PC-9 (cell line): ENCODE data around the gene ABCC6. TPM values are rescaled to one million over a fixed set of nuclear protein-coding genes. Genes with fewer than 3 reads are reported as not detected.
"Not testable (repeated sequence)": the region's sequence is repeated elsewhere in the genome, so short reads cannot be mapped to it uniquely, and the experiment has no call there.

Source experiments
- BruUV-seq: library from RNA; stranded (reverse); fragments of 400-500 nt; replicated peaks from 2 replicates; lab custom pipeline; 2021; lab: Mats Ljungman, UMichigan
- CTCF ChIA-PET: fragments of 300-600 bp; sonication (Branson Sonifier 250); formaldehyde crosslinking; loops from one replicate; lab custom pipeline; 2022; ENCODE audit warnings: antibody characterized with exemption; lab: Charles Lee
- POLR2A ChIA-PET: fragments of 300-600 bp; sonication (Branson Sonifier 250); formaldehyde crosslinking; loops from one replicate; lab custom pipeline; 2022; ENCODE audit warnings: antibody characterized with exemption; ENCODE audit not compliant: unreplicated experiment; lab: Charles Lee
- DNase-seq, 2 experiments: peaks; one replicate each; pipeline versions ENCODE4 v3.0.0 to v3.0.0-alpha.2; 2015 to 2022; ENCODE audit warnings: mixed read lengths in 1 of 2
- H2AFZ ChIP-seq: fragments of 200-600 bp; sonication (generic); 2 replicates; pipeline ENCODE4 v1.8.1; 2017; ENCODE audit warnings: antibody characterized with exemption
- H3F3A ChIP-seq: fragments of 200-600 bp; sonication (generic); 2 replicates; pipeline ENCODE4 v1.8.1; 2017; ENCODE audit warnings: antibody characterized with exemption, mild to moderate bottlenecking, low read depth; ENCODE audit not compliant: insufficient read depth
- H3K27ac ChIP-seq: fragments of 200-600 bp; sonication (generic); 2 replicates; pipeline ENCODE4 v1.6.1; 2016; ENCODE audit warnings: mixed run types
- H3K27me3 ChIP-seq: fragments of 200-600 bp; sonication (generic); 2 replicates; pipeline ENCODE4 v1.6.1; 2016; ENCODE audit warnings: low read depth, mixed run types; ENCODE audit not compliant: insufficient read depth
- H3K36me3 ChIP-seq: fragments of 200-600 bp; sonication (generic); 2 replicates; pipeline ENCODE4 v1.6.1; 2016; ENCODE audit warnings: low read depth, mixed run types
- H3K4me1 ChIP-seq: fragments of 200-600 bp; sonication (generic); replicated peaks from 2 replicates; pipeline ENCODE4 v1.6.1; 2016; ENCODE audit warnings: mixed run types; ENCODE audit not compliant: insufficient read depth
- H3K4me2 ChIP-seq: fragments of 200-600 bp; sonication (generic); 2 replicates; pipeline ENCODE4 v1.6.1; 2017; ENCODE audit warnings: mixed run types
- H3K4me3 ChIP-seq: fragments of 200-600 bp; sonication (generic); 2 replicates; pipeline ENCODE4 v1.6.1; 2016; ENCODE audit warnings: mixed run types
- H3K79me2 ChIP-seq: fragments of 200-600 bp; sonication (generic); 2 replicates; pipeline ENCODE4 v1.6.1; 2017; ENCODE audit warnings: low read depth, mixed run types
- H3K9me2 ChIP-seq: fragments of 200-600 bp; sonication (generic); 2 replicates; pipeline ENCODE4 v1.8.1; 2017; ENCODE audit warnings: mild to moderate bottlenecking; ENCODE audit not compliant: insufficient read depth
- H3K9me3 ChIP-seq: fragments of 200-600 bp; sonication (generic); 2 replicates; pipeline ENCODE4 v1.8.1; 2016; ENCODE audit warnings: low read depth; ENCODE audit not compliant: insufficient read depth
- H4K20me1 ChIP-seq: fragments of 200-600 bp; sonication (generic); 2 replicates; pipeline ENCODE4 v1.8.1; 2017; ENCODE audit not compliant: insufficient read depth
- CTCF ChIP-seq: fragments of 200-600 bp; sonication (generic); conservative IDR thresholded peaks from 2 replicates; pipeline ENCODE4 v1.6.1; 2017; ENCODE audit warnings: mixed run types, antibody characterized with exemption, mild to moderate bottlenecking, moderate library complexity
- EZH2 ChIP-seq: fragments of 200-600 bp; sonication (generic); IDR thresholded peaks from 2 replicates; pipeline ENCODE4 v1.8.0; 2017; ENCODE audit warnings: antibody characterized with exemption, low read depth
- intact Hi-C: fragments of 100-400 bp; cut with micrococcal nuclease; formaldehyde crosslinking; loops from one replicate; pipeline ENCODE4 v1.10.0; 2022; ENCODE audit not compliant: unreplicated experiment
- total RNA-seq: library from RNA; stranded (reverse); gene quantifications from 2 replicates; pipeline ENCODE4 v1.2.3, GENCODE V29; 2021

The ABCC6 gene
- total RNA-seq, 1 experiment from 2014 or later = 2.8 TPM

- Histone ChIP-seq H4K20me1 (peaks cover 23% of the 10 kb centered on the region), H2AFZ (no peak overlapping the region), H3K36me3 (peaks cover 11% of the 10 kb centered on the region), H3F3A (peaks cover 9% of the 10 kb centered on the region; the same call in 1 of the 2 replicates), H3K27me3 (no peaks in the 10 kb centered on the region), H3K4me3 (no peak overlapping the region), H3K9me3 (no peaks in the 10 kb centered on the region), H3K79me2 (no peaks in the 10 kb centered on the region), H3K4me2 (no peak overlapping the region), H3K27ac (no peak overlapping the region), H3K9me2 (no peaks in the 10 kb centered on the region), H3K4me1 (no peaks in the 10 kb centered on the region)
- ChIA-PET POLR2A (no interaction called here), CTCF (no interaction called here)
- no TSS peak for BruUV-seq
- DNase-seq = no peak
- intact Hi-C loops = no loop called here
- TF ChIP-seq CTCF (no peak), EZH2 (no peak)
Observed at GRCh38 chr16:16107839-16108238, 115.5 kb downstream of the ABCC6 start.

- no peak for DNase-seq
- POLR2A ChIA-PET = no interaction called here
- Histone ChIP-seq H3K79me2 (no peaks in the 10 kb centered on the region), H3K36me3 (peaks cover 14% of the 10 kb centered on the region), H3K27me3 (no peaks in the 10 kb centered on the region), H3K27ac (no peak overlapping the region), H3K4me3 (no peak overlapping the region), H3K9me3 (no peaks in the 10 kb centered on the region), H2AFZ (no peak overlapping the region), H3K4me2 (no peak overlapping the region), H3F3A (peaks cover 7% of the 10 kb centered on the region; the same call in 1 of the 2 replicates), H3K9me2 (no peaks in the 10 kb centered on the region), H3K4me1 (no peaks in the 10 kb centered on the region), H4K20me1 (0 out of 2 replicates have a peak, but pooled peaks cover 15% of the 10 kb centered on the region)
- TF ChIP-seq CTCF = no peak
- TF ChIP-seq EZH2 = no peak
- CTCF ChIA-PET = no interaction called here
- intact Hi-C loops = no loop called here
- no TSS peak for BruUV-seq
Observed at GRCh38 chr16:16106466-16106865, 116.8 kb downstream of the ABCC6 start.

GRCh38 chr16:16105646-16106045 is 117.6 kb downstream of the ABCC6 start:
- no TSS peak for BruUV-seq
- Histone ChIP-seq H2AFZ (no peak overlapping the region), H3K4me1 (no peaks in the 10 kb centered on the region), H3F3A (peaks cover 7% of the 10 kb centered on the region; the same call in 1 of the 2 replicates), H3K9me3 (no peaks in the 10 kb centered on the region), H3K4me3 (no peak overlapping the region), H3K36me3 (peaks cover 14% of the 10 kb centered on the region; the same call in 1 of the 2 replicates), H4K20me1 (0 out of 2 replicates have a peak, but pooled peaks cover 18% of the 10 kb centered on the region), H3K79me2 (no peaks in the 10 kb centered on the region), H3K9me2 (no peaks in the 10 kb centered on the region), H3K27ac (no peak overlapping the region), H3K4me2 (no peak overlapping the region), H3K27me3 (no peaks in the 10 kb centered on the region)
- CTCF ChIA-PET = interaction anchor here (0.7 kb wide), 1 partner anchor 317 kb away, joined by 15 read pairs; no protein-coding TSS in a partner anchor
- POLR2A ChIA-PET = no interaction called here
- DNase-seq = no peak
- intact Hi-C loops = no loop called here
- no peak for TF ChIP-seq CTCF
- TF ChIP-seq EZH2 = no peak

GRCh38 chr16:16104804-16105141 is 118.5 kb downstream of the ABCC6 start:
- H3K27ac ChIP-seq, H3K9me2 ChIP-seq, BruUV-seq, intact Hi-C loops, H3K4me1 ChIP-seq, H3F3A ChIP-seq, H3K4me2 ChIP-seq, H2AFZ ChIP-seq, DNase-seq, CTCF ChIA-PET, H3K27me3 ChIP-seq, H3K79me2 ChIP-seq, H3K4me3 ChIP-seq, H3K9me3 ChIP-seq: not testable (repeated sequence)
- peaks cover 14% of the 10 kb centered on the region; the same call in 1 of the 2 replicates for H3K36me3 ChIP-seq
- POLR2A ChIA-PET = interaction anchor here (0.6 kb wide), 1 partner anchor 461 kb away, joined by 4 read pairs; no protein-coding TSS in a partner anchor
- 0 out of 2 replicates have a peak, but pooled peaks cover 13% of the 10 kb centered on the region for H4K20me1 ChIP-seq

GRCh38 chr16:16104132-16104803 is 119.0 kb downstream of the ABCC6 start:
- H3F3A ChIP-seq, H4K20me1 ChIP-seq, DNase-seq, H3K4me3 ChIP-seq, BruUV-seq, H3K79me2 ChIP-seq, H3K4me2 ChIP-seq, H3K27ac ChIP-seq, H3K4me1 ChIP-seq, H2AFZ ChIP-seq, H3K9me3 ChIP-seq, intact Hi-C loops, H3K27me3 ChIP-seq, H3K9me2 ChIP-seq: not testable (repeated sequence)
- peaks cover 14% of the 10 kb centered on the region; the same call in 1 of the 2 replicates for H3K36me3 ChIP-seq
- ChIA-PET CTCF (interaction anchor here (0.6 kb wide), 1 partner anchor 1227 kb away, joined by 3 read pairs; no protein-coding TSS in a partner anchor), POLR2A (interaction anchor here (0.6 kb wide), 1 partner anchor 461 kb away, joined by 4 read pairs; no protein-coding TSS in a partner anchor)
